Activated CD8-positive, alpha-beta memory T cell treated with anti-CD3 and anti-CD28 coated beads for 1 hour (primary cell): ENCODE results near the gene ACE2.

ENCODE experiments used
- DNase-seq, 2 donors: peaks; one replicate each; pipeline ENCODE4 v3.0.0-alpha.2; 2020; ENCODE audit warnings: low read depth in 1 of 2; ENCODE audit errors: extremely low read depth in 1 of 2

ACE2 gene

GRCh38 chrX:15579778-15580747, 20.7 kb downstream of the ACE2 start:
- DNase-seq: no peak

GRCh38 chrX:15576019-15576418, 24.7 kb downstream of the ACE2 start:
- no peak for DNase-seq

- no peak for DNase-seq
These were observed 26.7 kb downstream of the ACE2 start for GRCh38 chrX:15574017-15574416.

GRCh38 chrX:15570145-15570544, 30.6 kb downstream of the ACE2 start:
- no peak for DNase-seq

GRCh38 chrX:15567886-15568616, 32.7 kb downstream of the ACE2 start:
- no peak for DNase-seq

GRCh38 chrX:15567267-15567666, 33.5 kb downstream of the ACE2 start:
- DNase-seq: no peak

- no peak for DNase-seq
These were observed 34.5 kb downstream of the ACE2 start for GRCh38 chrX:15566244-15566643.

- no peak for DNase-seq
These were observed 35.7 kb downstream of the ACE2 start for GRCh38 chrX:15564981-15565579.

GRCh38 chrX:15563056-15563455, 37.7 kb downstream of the ACE2 start:
- no peak for DNase-seq

- DNase-seq: no peak
These were observed 39.8 kb downstream of the ACE2 start for GRCh38 chrX:15560924-15561323.

GRCh38 chrX:15559227-15559626, 41.5 kb downstream of the ACE2 start:
- DNase-seq: no peak

- no peak for DNase-seq
These were observed 51.4 kb downstream of the ACE2 start for GRCh38 chrX:15549189-15550012.

- no peak for DNase-seq
These were observed 53.4 kb downstream of the ACE2 start for GRCh38 chrX:15547356-15547755.

GRCh38 chrX:15546745-15547144, 54.0 kb downstream of the ACE2 start:
- DNase-seq: no peak

GRCh38 chrX:15530318-15530717, 70.4 kb downstream of the ACE2 start:
- no peak for DNase-seq

- DNase-seq: no peak
These were observed 71.6 kb downstream of the ACE2 start for GRCh38 chrX:15529165-15529564.

GRCh38 chrX:15525664-15526416, 74.9 kb downstream of the ACE2 start:
- no peak for DNase-seq

GRCh38 chrX:15524417-15524816, 76.3 kb downstream of the ACE2 start:
- DNase-seq: no peak

- DNase-seq: no peak
These were observed 77.7 kb downstream of the ACE2 start for GRCh38 chrX:15523088-15523487.

- no peak for DNase-seq
These were observed 78.3 kb downstream of the ACE2 start for GRCh38 chrX:15522464-15522863.
